ENCODE measurements around the gene TMPRSS9. TPM values are rescaled to one million over a fixed set of nuclear protein-coding genes. Genes with fewer than 3 reads are reported as not detected.

Gene TMPRSS9
- total and polyA plus RNA-seq, 8 donors = 0.09 to 0.84 (median 0.58) TPM

- 89 to 90% methylated on average over 34 of the region's 34 CpGs for WGBS, 2 donors
- H3K27ac ChIP-seq = no peak overlapping the region
- DNase-seq (no peak), ATAC-seq (no peak), FAIRE-seq (no peak)
- intact Hi-C loops (cut with DNase I) = no loop called here
- no peak overlapping the region for H3K4me3 ChIP-seq
- TF ChIP-seq CTCF (IDR thresholded peaks at IDR 0.05) = no peak
- H3K9me3 ChIP-seq = no peaks in the 10 kb centered on the region
- H3K4me1 ChIP-seq = peaks cover 10 to 15% (median 13%) of the 10 kb centered on the region in 3 donors
- peaks cover 0 to 8% (median 0%) of the 10 kb centered on the region in 3 donors for H3K36me3 ChIP-seq
- H3K27me3 ChIP-seq = no peaks in the 10 kb centered on the region
Observed at GRCh38 chr19:2324220-2324948, 35.7 kb upstream of the TMPRSS9 start.

GRCh38 chr19:2325281-2326046 lies 34.6 kb upstream of the TMPRSS9 start:
- 81 to 85% methylated on average over 29 of the region's 29 CpGs for WGBS, 2 donors
- H3K27ac ChIP-seq = no peak overlapping the region
- no peak for FAIRE-seq
- no peak for ATAC-seq
- no peaks in the 10 kb centered on the region for H3K27me3 ChIP-seq
- H3K9me3 ChIP-seq = no peaks in the 10 kb centered on the region
- intact Hi-C loops (cut with DNase I) = no loop called here
- no peak for TF ChIP-seq CTCF (IDR thresholded peaks at IDR 0.05)
- peaks cover 0 to 8% (median 0%) of the 10 kb centered on the region in 3 donors for H3K36me3 ChIP-seq
- H3K4me3 ChIP-seq = no peak overlapping the region
- peaks cover 12 to 24% (median 16%) of the 10 kb centered on the region in 3 donors for H3K4me1 ChIP-seq
- DNase-seq = peak in 1 of 6 donors; percentile 64

GRCh38 chr19:2326699-2327360 lies 33.2 kb upstream of the TMPRSS9 start:
- 88 to 93% methylated on average over 16 of the region's 16 CpGs for WGBS, 2 donors
- intact Hi-C loops (cut with DNase I) = no loop called here
- Histone ChIP-seq H3K4me3 (peak overlapping the region in 1 of 4 donors; percentile 99), H3K36me3 (peaks cover 0 to 4% (median 0%) of the 10 kb centered on the region in 3 donors), H3K27me3 (no peaks in the 10 kb centered on the region), H3K27ac (no peak overlapping the region), H3K9me3 (no peaks in the 10 kb centered on the region), H3K4me1 (peaks cover 24 to 38% (median 24%) of the 10 kb centered on the region in 3 donors)
- no peak for FAIRE-seq
- peak in 1 of 6 donors; percentile 40 for DNase-seq
- no peak for ATAC-seq
- no peak for TF ChIP-seq CTCF (IDR thresholded peaks at IDR 0.05)

GRCh38 chr19:2327773-2328400 lies 32.2 kb upstream of the TMPRSS9 start:
- ATAC-seq = peak in 3 of 4 donors; percentile 23 to 51 (median 30)
- WGBS, 2 donors = 1% methylated on average over 18 of the region's 18 CpGs
- intact Hi-C loops (cut with DNase I) = no loop called here
- Histone ChIP-seq H3K4me3 (peak overlapping the region; percentile 85 to 99 (median 98)), H3K36me3 (peaks cover 0 to 4% (median 0%) of the 10 kb centered on the region in 3 donors), H3K27ac (peak overlapping the region; percentile 67 to 78 (median 71)), H3K27me3 (no peaks in the 10 kb centered on the region), H3K9me3 (no peaks in the 10 kb centered on the region), H3K4me1 (peaks cover 29 to 47% (median 32%) of the 10 kb centered on the region in 3 donors)
- TF ChIP-seq CTCF (IDR thresholded peaks at IDR 0.05) = no peak
- no peak for FAIRE-seq
- no peak for DNase-seq

Data from pancreas (tissue), 10 donors.